GM12878 (cell line): ENCODE results near the gene HSD17B12. TPM values are rescaled to one million over a fixed set of nuclear protein-coding genes. Genes with fewer than 3 reads are reported as not detected.

Experiments
- ATAC-seq: fragments of 200-7000 bp; cut with Tn5 transposase; 3 replicates; pipeline ENCODE4 v1.9.1; 2020; ENCODE audit warnings: mild to moderate bottlenecking, moderate library complexity
- BruUV-seq: library from RNA; stranded (reverse); fragments of 400-500 nt; replicated peaks from 2 replicates; lab custom pipeline; 2021; lab: Mats Ljungman, UMichigan
- CTCF ChIA-PET: fragments of 300-600 bp; sonication (Branson Sonifier 250); formaldehyde crosslinking; extraction: SDS; loops from one replicate; lab custom pipeline; 2021; ENCODE audit warnings: inconsistent platforms; lab: Yijun Ruan, JAX
- POLR2A ChIA-PET: fragments of 350-600 bp; formaldehyde crosslinking; extraction: SDS; loops from one replicate; lab custom pipeline; 2021; ENCODE audit warnings: inconsistent platforms; lab: Charles Lee
- RAD21 ChIA-PET: fragments of 300-600 bp; sonication (Branson Sonifier 250); formaldehyde crosslinking; loops from one replicate; lab custom pipeline; 2023; ENCODE audit warnings: antibody characterized with exemption; ENCODE audit not compliant: unreplicated experiment; lab: Charles Lee
- SMC1A ChIA-PET: fragments of 300-600 bp; sonication (Branson Sonifier 250); formaldehyde crosslinking; loops from one replicate; lab custom pipeline; 2023; ENCODE audit not compliant: unreplicated experiment, uncharacterized antibody; lab: Charles Lee
- DNase-seq: peaks from one replicate; pipeline ENCODE4 v3.0.0-alpha.2; 2011; ENCODE audit warnings: low read depth, low spot score
- FAIRE-seq: peaks from 3 replicates; lab custom pipeline; 2011; peaks lifted over from hg19 to GRCh38; lab: Jason Lieb, UNC
- H2AFZ ChIP-seq: 2 replicates; pipeline ENCODE4 v1.6.0; 2011; ENCODE audit warnings: low read depth, low read length, control low read depth; ENCODE audit not compliant: control insufficient read depth
- H3K27ac ChIP-seq: 2 replicates; pipeline ENCODE4 v1.5.1; 2011; ENCODE audit warnings: control low read depth; ENCODE audit not compliant: control insufficient read depth, insufficient read depth
- H3K27me3 ChIP-seq, 2 experiments: replicated peaks in 1 of 2; 2 replicates each; pipeline versions ENCODE4 v1.6.0 to v1.6.1; 2011; ENCODE audit warnings: low read length in 1 of 2; ENCODE audit not compliant: control insufficient read depth in 2 of 2, insufficient read depth in 2 of 2
- H3K36me3 ChIP-seq, 2 experiments: 2 replicates each; pipeline ENCODE4 v1.5.1; 2011; ENCODE audit warnings: low read length in 1 of 2; ENCODE audit not compliant: control insufficient read depth in 2 of 2, insufficient read depth in 2 of 2
- H3K4me1 ChIP-seq: 2 replicates; pipeline ENCODE4 v1.6.1; 2011; ENCODE audit warnings: mild to moderate bottlenecking, low read length, moderate library complexity, mixed read lengths; ENCODE audit not compliant: control insufficient read depth, insufficient read depth
- H3K4me2 ChIP-seq: 2 replicates; pipeline ENCODE4 v1.6.0; 2011; ENCODE audit warnings: control low read depth; ENCODE audit not compliant: control insufficient read depth, insufficient read depth
- H3K4me3 ChIP-seq: fragments of 200-600 bp; sonication (generic); 2 replicates; pipeline ENCODE4 v1.5.1; 2016
- H3K79me2 ChIP-seq: 2 replicates; pipeline ENCODE4 v1.6.0; 2011; ENCODE audit warnings: low read length; ENCODE audit not compliant: control insufficient read depth, insufficient read depth
- H3K9ac ChIP-seq: 2 replicates; pipeline ENCODE4 v1.8.0; 2011; ENCODE audit warnings: low read length, control low read depth, mixed read lengths; ENCODE audit not compliant: control insufficient read depth, insufficient read depth
- H3K9me3 ChIP-seq: replicated peaks from 3 replicates; pipeline ENCODE4 v1.5.1; 2011; ENCODE audit warnings: mild to moderate bottlenecking, low read length; ENCODE audit not compliant: control insufficient read depth, insufficient read depth
- H4K20me1 ChIP-seq: 2 replicates; pipeline ENCODE4 v1.6.0; 2011; ENCODE audit not compliant: control insufficient read depth, insufficient read depth
- CREM ChIP-seq: IDR thresholded peaks from 2 replicates; pipeline ENCODE4 v1.6.1; 2014; ENCODE audit warnings: antibody characterized with exemption, low read depth
- FOXM1 ChIP-seq: IDR thresholded peaks from 2 replicates; pipeline ENCODE4 v1.6.1; 2012; ENCODE audit warnings: low read depth, mild to moderate bottlenecking, inconsistent platforms, low read length, moderate library complexity
- HCFC1 ChIP-seq: fragments of 150-350 bp; IDR thresholded peaks from 2 replicates; pipeline ENCODE4 v1.6.1; 2014; ENCODE audit warnings: low read length
- MLLT1 ChIP-seq: fragments of 450-650 bp; IDR thresholded peaks from 2 replicates; pipeline ENCODE4 v1.6.1; 2016; ENCODE audit warnings: mild to moderate bottlenecking
- NFXL1 ChIP-seq: fragments of 450-650 bp; IDR thresholded peaks from 2 replicates; pipeline ENCODE4 v1.6.1; 2017; ENCODE audit warnings: antibody characterized with exemption, mild to moderate bottlenecking, borderline replicate concordance
- PML ChIP-seq: IDR thresholded peaks from 2 replicates; pipeline ENCODE4 v1.6.1; 2012; ENCODE audit warnings: low read length, inconsistent platforms
- RAD21 ChIP-seq: IDR thresholded peaks from 2 replicates; pipeline ENCODE4 v1.6.1; 2011; ENCODE audit warnings: mild to moderate bottlenecking, low read depth, low read length, moderate library complexity; ENCODE audit not compliant: insufficient read depth
- RELA ChIP-seq: fragments of 450-650 bp; IDR thresholded peaks from 2 replicates; pipeline ENCODE4 v1.8.0; 2014; ENCODE audit warnings: borderline replicate concordance; ENCODE audit not compliant: partially characterized antibody
- SMARCA5 ChIP-seq: fragments of 450-650 bp; IDR thresholded peaks from 2 replicates; pipeline ENCODE4 v1.6.1; 2017; ENCODE audit warnings: mild to moderate bottlenecking
- STAT1 ChIP-seq: fragments of 450-650 bp; conservative IDR thresholded peaks from 2 replicates; pipeline ENCODE4 v1.6.1; 2014; ENCODE audit warnings: antibody characterized with exemption, mild to moderate bottlenecking
- SUZ12 ChIP-seq: fragments of 200-600 bp; sonication (generic); IDR thresholded peaks from one replicate; pipeline ENCODE4 v1.6.1; 2018; ENCODE audit warnings: antibody characterized with exemption, mild to moderate bottlenecking; ENCODE audit not compliant: unreplicated experiment
- WGBS: methylation state at CpG from one replicate; pipeline ENCODE4 v1.1.6; 2016; ENCODE audit warnings: low lambda C conversion rate; ENCODE audit not compliant: insufficient replicate concordance, insufficient coverage; ENCODE audit errors: missing lambda C conversion rate; 5-methylcytosine and 5-hydroxymethylcytosine counted together
- in situ Hi-C: fragments of 300-500 bp; cut with MboI; formaldehyde crosslinking; loops from 9 replicates; pipeline ENCODE4 v1.14.3; 2018; ENCODE audit warnings: mixed read lengths
- intact Hi-C: fragments of 100-400 bp; cut with micrococcal nuclease; formaldehyde crosslinking; loops from one replicate; pipeline ENCODE4 v1.14.2; 2022; ENCODE audit not compliant: unreplicated experiment
- polyA plus RNA-seq, 11 experiments: library from polyadenylated mRNA; depleted of rRNA in 4 of 11; unstranded in 6 of 11; stranded (reverse) in 5 of 11; fragments of >200 nt; fragmentation: Nextera tagmentation in 4 of 11; fragmentation: Illumina TruSeq in 1 of 11; extraction: Ambion mirVana in 4 of 11; extraction: Trizol in 1 of 11; gene quantifications; 1 replicate in 1 of 11; 2 replicates in 10 of 11; pipeline versions ENCODE4 v1.2.1 to v1.2.3, GENCODE V29; 2011 to 2016; ENCODE audit warnings: inconsistent platforms in 2 of 11, missing spikeins in 2 of 11, low read depth in 1 of 11
- total RNA-seq, 4 experiments: library from RNA; depleted of rRNA in 3 of 4; stranded (reverse); fragments of >200 nt in 3 of 4; fragmentation: Illumina TruSeq in 1 of 4; extraction: Trizol in 1 of 4; gene quantifications; 2 replicates each; pipeline versions ENCODE4 v1.2.1 to v1.2.3, GENCODE V29; 2013 to 2021
- TF ChIP-seq, protein P1 (sequence below): fragments of 150-350 bp; IDR thresholded peaks from 2 replicates; pipeline ENCODE4 v1.6.1; 2014; ENCODE audit warnings: mild to moderate bottlenecking, low read depth, low read length

Gene HSD17B12
- total and polyA plus RNA-seq, 10 of the 15 experiments (the other 5 are each of a cell fraction or from before 2014, with no cell fraction given) = 23.6 to 88.0 (median 64.7) TPM

- Histone ChIP-seq H3K27me3 (no peaks in the 10 kb centered on the region), H4K20me1 (no peaks in the 10 kb centered on the region), H3K4me1 (no peaks in the 10 kb centered on the region), H3K27ac (no peak overlapping the region), H3K36me3 (no peaks in the 10 kb centered on the region), H3K79me2 (no peaks in the 10 kb centered on the region), H2AFZ (no peak overlapping the region), H3K4me2 (no peak overlapping the region), H3K9me3 (peaks cover 6% of the 10 kb centered on the region; the same call in 2 of the 3 replicates), H3K9ac (no peak overlapping the region), H3K4me3 (no peak overlapping the region)
- 100% methylated on average over 1 of the region's 1 CpG for WGBS
- intact Hi-C loops (no loop called here), in situ Hi-C loops (no loop called here)
- no TSS peak for BruUV-seq
- TF ChIP-seq RAD21 (no peak), NFXL1 (no peak), MLLT1 (no peak), HCFC1 (no peak), SUZ12 (no peak), PML (no peak), STAT1 (no peak), FOXM1 (no peak), SMARCA5 (no peak), CREM (no peak), RELA (no peak)
- TF ChIP-seq, protein P1, sequence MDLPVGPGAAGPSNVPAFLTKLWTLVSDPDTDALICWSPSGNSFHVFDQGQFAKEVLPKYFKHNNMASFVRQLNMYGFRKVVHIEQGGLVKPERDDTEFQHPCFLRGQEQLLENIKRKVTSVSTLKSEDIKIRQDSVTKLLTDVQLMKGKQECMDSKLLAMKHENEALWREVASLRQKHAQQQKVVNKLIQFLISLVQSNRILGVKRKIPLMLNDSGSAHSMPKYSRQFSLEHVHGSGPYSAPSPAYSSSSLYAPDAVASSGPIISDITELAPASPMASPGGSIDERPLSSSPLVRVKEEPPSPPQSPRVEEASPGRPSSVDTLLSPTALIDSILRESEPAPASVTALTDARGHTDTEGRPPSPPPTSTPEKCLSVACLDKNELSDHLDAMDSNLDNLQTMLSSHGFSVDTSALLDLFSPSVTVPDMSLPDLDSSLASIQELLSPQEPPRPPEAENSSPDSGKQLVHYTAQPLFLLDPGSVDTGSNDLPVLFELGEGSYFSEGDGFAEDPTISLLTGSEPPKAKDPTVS = no peak
- ChIA-PET CTCF (interaction anchor here (1.3 kb wide), 1 partner anchor 96 kb away, joined by 3 read pairs; no protein-coding TSS in a partner anchor), SMC1A (interaction anchor here (1.6 kb wide), 1 partner anchor 11 kb away, joined by 4 read pairs; no protein-coding TSS in a partner anchor), POLR2A (no interaction called here), RAD21 (no interaction called here)
- ATAC-seq (no peak), DNase-seq (no peak), FAIRE-seq (no peak)
These were observed 103.8 kb downstream of the HSD17B12 start for GRCh38 chr11:43784301-43784700.
